Stimulated activated CD8-positive, alpha-beta memory T cell treated with anti-CD3 and anti-CD28 coated beads, Interleukin-7, amount 100 ng/mL, for 24 hours (primary cell): ENCODE data around the gene CFAP74.

Experiments
- DNase-seq: peaks from one replicate; pipeline ENCODE4 v3.0.0-alpha.2; 2020; ENCODE audit warnings: low read depth

CFAP74 gene

GRCh38 chr1:2018217-2019171, 14.9 kb upstream of the CFAP74 start:
- DNase-seq, result no peak

DNA sequence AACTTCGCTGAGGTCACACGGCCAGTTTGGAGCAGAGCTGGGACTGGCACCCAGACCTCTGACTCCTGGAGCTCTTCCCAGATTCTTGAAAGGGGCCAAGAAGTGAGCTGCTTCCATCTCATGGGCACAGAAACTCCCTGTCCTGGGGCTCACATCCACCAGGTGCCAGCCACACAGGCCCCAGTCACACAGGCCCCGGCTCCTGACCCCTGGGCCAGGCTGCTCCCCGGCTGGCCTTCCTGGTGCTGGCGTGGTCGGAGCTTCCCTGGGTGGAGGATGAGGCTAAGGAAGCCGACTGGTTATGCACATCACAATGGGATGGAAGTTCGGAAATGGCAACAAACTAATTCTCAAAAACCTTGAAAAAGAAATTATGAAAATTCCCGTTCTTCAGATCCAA, 12.5 kb upstream of the CFAP74 start:
- DNase-seq, result no peak

GRCh38 chr1:2014741-2015735, 11.5 kb upstream of the CFAP74 start:
- no peak for DNase-seq

DNA sequence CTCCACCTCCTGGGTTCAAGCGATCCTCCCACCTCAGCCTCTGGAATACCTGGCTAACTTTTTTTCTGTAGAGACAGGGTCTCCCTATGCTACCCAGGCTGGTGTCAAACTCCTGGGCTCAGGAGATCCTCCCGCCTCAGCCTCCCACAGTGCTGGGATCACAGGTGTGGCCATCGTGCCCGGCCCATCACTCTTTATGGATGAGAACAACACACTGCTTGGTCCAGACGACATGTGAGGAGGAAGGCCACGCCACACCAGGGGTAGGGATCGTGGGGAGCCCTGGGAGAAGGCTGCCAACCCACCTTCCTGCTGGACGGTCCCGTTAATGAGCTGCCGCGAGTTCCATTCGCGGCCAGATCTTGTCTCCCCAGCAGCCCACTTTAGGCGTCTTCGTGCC, 10.6 kb upstream of the CFAP74 start:
- no peak for DNase-seq

DNA sequence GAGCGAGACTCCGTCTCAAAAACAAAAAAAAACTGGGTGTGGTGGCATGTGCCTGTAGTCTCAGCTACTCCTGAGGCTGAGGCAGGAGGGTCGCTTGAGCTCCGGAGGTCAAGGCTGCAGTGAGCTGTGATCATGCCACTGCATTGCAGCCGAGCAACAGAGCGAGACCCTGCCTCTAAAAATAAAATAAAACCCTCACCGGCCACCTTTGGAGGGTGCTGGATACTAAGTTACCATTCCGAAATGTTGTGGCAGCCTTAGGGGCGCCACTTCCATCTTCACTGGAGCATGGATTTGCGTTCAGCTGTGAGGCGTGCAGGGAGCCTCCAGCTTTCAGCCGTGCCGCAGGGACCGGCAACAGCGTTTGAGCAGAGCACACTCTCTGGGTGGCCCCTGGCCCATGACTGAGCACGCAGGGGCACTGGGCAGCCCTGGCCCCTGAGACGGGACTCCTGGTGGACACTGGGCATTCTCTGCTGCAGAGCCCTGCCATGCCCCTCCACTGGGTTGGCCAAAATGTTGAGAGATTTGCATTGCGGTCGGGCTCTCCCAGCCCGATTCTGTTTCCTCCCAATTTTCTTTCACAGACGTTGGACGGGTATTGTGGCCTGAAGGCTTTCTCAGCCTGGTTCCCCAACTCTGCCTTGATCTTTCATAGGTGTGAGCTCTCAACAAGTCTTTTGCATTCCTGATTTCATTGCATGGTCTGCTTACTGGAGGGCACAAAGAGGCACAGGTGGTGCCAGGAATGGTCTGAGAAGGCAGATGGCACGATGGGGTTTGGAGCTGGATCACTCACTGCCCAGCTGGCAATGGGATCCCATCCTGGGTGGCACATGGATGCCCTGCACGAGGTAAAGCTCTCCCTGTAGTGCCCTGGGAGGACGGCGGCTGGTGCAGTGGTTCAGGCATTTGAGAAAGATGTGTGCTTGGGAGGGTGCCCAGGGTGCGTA, 5.8 kb upstream of the CFAP74 start:
- no peak for DNase-seq

DNA sequence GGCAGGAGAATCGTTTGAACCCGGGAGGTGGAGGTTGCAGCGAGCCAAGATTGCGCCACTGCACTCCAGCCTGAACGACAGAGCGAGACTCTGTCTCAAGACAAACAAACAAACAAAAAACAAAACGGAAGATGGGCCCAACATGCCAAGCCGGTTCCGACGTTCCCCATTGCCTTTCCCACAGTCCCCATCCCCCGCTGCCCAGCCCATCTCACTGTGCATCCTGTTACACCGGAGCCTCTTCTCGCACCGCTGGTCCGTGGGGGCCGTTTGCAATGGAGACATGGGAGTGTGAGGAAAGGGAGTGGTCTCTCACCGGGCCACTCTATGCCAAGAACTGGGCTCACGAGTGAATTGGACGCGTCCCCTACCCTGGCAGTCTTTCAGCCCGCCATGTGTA, 1.3 kb upstream of the CFAP74 start:
- no peak for DNase-seq

GRCh38 chr1:2001773-2002411, 1.7 kb downstream of the CFAP74 start:
- DNase-seq, result no peak

GRCh38 chr1:2000850-2001249, 2.7 kb downstream of the CFAP74 start:
- DNase-seq, result no peak

DNA sequence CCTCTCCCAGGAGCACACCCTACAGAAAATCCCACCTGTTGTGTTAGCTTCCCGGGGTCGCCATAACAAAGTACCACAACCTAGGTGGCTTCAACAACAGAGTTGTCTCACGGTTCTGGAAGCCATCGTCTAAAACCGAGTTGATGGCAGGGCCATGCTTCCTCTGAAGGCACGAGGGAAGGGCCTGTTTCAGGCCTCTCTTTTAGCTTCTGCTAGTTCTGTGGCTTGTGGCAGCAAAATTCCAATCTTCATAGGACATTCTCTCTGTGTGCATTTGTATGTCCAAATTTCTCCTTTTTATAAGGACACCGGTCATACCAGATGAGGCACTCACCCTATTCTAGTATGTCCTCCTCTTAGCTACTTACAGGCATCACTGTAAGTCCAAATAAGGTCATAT, 3.2 kb downstream of the CFAP74 start:
- DNase-seq, result no peak

DNA sequence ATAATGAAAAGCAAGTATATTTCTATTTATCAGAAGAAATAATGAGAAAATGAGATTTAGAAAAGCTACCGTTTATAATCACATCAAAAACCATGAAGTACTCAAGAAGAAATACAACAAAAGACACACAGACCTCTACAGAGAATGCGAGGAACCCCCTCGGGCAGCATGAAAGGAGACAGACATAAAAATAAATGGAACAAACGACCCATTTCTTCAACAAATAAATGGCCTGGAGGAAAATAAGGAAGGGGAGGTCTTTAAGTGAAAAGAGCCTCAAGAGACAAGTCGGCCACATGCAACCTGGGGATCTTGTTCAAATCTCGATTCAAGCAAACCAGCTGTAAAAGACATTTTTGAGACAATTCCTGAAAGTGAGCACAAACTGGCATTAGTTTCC, 6.0 kb downstream of the CFAP74 start:
- DNase-seq, result no peak

- DNase-seq, result no peak
These were observed 7.4 kb downstream of the CFAP74 start for GRCh38 chr1:1996207-1996651.

DNA sequence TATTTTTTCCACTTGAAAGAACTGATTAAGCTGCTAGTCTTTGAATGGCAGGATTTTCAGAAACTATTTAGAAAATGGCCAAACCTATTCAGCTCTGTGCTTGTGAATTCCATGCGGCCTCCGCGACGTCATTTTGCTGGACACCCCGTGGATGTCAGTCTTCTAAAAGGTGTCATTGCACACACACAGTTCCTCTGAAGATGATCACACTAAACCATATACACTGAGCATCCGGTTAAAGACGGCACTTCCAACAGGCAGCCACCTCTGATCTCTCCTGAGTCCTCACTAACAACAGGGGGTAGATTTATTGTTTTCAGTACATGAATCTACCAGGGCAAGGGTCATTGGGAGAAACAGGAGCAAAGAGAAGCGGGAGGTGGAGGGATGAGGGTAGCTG, 9.1 kb downstream of the CFAP74 start:
- DNase-seq, result no peak

GRCh38 chr1:1990222-1990621, 13.4 kb downstream of the CFAP74 start:
- no peak for DNase-seq

- DNase-seq, result no peak
These were observed 13.8 kb downstream of the CFAP74 start for GRCh38 chr1:1989789-1990188.

GRCh38 chr1:1989102-1989542, 14.5 kb downstream of the CFAP74 start:
- no peak for DNase-seq

DNA sequence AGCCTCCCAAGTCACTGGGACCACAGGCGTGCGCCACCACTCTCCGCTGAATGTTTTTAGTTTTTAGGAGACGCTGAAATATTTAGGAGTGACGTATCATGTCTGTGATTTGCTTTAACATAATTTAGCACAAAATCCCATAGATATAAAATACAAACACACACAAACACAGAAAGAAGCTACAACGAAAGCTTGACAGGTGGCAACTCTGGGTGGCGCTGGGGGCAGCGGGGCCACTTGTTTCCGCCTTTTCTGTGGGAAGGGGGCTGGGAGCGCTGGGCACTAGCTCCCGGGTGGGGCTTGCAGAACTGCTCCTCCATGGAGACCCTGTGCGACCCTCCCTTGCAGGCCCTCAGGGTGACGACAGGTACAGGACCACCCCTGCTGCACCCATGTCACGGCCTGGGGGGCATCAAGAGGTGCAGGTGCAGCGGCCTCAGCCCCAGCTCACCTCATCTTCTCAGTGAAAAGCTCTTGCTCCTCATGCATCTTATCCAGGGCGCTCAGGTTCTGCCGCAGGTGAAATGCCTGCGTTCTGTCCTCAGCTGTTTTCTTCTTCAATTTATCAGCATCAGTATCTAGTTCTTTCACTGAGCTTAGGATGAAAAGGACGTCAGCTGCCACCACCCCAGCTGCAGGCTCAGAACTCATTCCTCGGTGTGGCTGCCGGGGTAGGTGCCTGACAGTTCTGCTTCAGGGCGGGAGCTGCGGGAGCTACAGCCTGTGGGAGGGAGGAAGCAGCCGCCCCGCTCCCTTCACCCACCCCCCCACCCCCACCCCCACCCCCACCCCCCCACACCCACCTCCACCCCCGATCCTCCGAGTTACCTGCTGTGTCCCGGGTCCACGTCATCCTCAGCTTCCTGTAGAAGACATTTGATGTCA, 15.3 kb downstream of the CFAP74 start:
- DNase-seq, result no peak

DNA sequence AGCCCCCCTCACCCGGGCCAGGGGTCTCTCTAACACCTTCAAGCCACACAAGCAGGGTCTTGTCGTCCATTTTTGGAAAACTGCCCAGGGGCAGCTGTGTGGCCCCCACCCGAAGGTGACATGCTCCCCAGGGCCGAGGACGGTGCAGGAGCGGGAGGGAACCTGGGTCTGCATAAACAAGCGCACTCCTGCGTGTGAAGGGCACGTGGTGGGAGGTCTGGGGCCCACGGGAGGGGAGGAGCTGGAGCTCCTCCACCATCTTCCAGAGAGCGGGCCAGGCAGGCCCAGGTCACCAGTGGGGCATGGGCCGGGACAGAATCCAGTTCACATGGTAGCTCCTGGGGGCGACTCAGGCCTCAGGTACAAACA, 16.5 kb downstream of the CFAP74 start:
- DNase-seq, result no peak

DNA sequence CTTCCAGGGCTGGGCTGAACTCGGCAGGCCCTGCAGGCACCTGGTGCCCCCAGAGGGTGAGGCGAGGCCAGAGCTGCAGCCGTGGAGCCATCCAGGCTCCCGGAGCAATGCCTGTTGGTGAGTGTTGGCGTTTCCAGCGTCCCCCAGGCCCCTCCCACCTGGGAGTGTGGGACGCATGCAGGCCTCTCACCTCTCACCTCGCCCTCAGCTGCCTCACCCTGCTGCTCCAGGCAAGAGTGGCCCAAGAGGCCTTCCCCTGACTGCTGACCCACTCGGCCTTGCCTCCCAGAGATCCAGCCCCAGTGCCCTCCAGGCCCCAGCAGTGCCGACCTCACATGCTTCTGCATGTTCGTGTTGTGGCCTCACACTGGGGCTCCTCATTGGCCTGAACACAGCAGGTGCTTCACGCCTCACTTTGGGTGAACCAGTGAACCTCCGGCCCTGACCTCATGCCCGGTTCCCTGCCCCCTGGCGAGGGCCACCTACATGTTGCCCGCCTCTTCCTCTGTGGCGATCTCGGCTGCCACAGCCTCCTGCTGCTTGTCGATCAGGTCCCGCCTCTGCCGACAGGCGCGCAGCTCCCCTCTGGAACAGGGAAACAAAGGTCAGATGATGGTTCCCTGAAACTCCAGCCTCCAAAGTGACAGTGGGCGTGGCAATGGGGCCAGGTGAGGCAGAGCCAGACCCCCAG, 17.0 kb downstream of the CFAP74 start:
- no peak for DNase-seq

DNA sequence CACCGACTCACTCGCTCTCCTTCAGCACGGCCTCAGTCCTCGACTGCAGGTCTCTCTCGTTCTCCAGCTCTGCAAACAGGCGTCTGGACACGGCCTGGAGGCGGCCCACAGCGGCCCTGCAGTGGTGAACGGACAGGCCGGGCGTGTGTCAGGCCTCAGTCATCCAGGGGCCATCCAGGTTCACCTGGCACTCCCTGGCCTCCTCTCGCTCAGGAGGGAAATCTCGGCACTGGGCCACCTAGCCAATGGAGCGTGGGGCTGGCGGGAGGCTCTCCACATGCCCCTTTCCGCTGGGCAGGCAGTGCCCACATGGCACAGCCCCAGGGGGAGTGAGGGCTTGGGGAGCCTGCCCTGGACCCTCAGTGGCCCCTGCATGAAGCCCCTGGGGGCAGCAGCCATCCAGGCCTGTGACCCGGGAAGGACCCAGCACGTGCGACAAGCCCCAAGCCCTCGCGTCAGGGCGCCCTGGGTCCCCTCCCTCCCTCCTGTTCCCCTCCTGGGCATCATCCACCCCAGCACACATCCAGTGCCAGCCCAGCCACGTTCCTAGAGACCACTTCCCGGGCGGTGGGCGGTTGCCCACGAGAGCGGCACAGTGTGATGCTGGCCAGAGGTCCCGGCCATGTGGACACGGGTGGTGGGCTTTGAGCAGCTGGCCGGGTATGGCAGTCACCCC, 18.1 kb downstream of the CFAP74 start:
- DNase-seq, result no peak
